SK-N-MC (cell line): Measurements from ENCODE around the gene FGFR4.

Experiments used
- EZH2 ChIP-seq: fragments of 200-600 bp; sonication (generic); IDR thresholded peaks from one replicate; pipeline ENCODE4 v1.6.1; 2017; ENCODE audit warnings: antibody characterized with exemption
- FOXP2 ChIP-seq: optimal IDR thresholded peaks from 2 replicates; pipeline ENCODE3; 2011; ENCODE audit warnings: mild to moderate bottlenecking, moderate library complexity; ENCODE audit not compliant: insufficient read depth; ENCODE audit errors: extremely low read length, control extremely low read depth
- POLR2AphosphoS5 ChIP-seq: IDR thresholded peaks from 2 replicates; pipeline ENCODE4 v1.6.1; 2012; ENCODE audit warnings: mild to moderate bottlenecking, low read depth, low read length, borderline replicate concordance

- TF ChIP-seq EZH2 (no peak), POLR2AphosphoS5 (no peak), FOXP2 (no peak)
These were observed 42.1 kb upstream of the FGFR4 start for GRCh38 chr5:177044641-177045040.
